OCI-LY1 (cell line): Measurements from ENCODE around the gene HFM1.

Experiments used
- CTCF ChIP-seq: fragments of 200-600 bp; sonication (generic), shearing (Covaris generic); IDR thresholded peaks from 2 replicates; pipeline ENCODE4 v1.5.1; 2017; ENCODE audit warnings: mild to moderate bottlenecking, antibody characterized with exemption, low read length, moderate library complexity, mixed read lengths
- EZH2 ChIP-seq: fragments of 200-600 bp; sonication (generic), shearing (Covaris generic); IDR thresholded peaks from 2 replicates; pipeline ENCODE4 v1.8.0; 2017; ENCODE audit warnings: borderline replicate concordance, mixed run types, mild to moderate bottlenecking, antibody characterized with exemption, low read length, moderate library complexity, mixed read lengths

- TF ChIP-seq CTCF (peak; percentile 63; the same call in 1 of the 2 replicates), EZH2 (no peak)
These were observed 2.6 kb downstream of the HFM1 start for GRCh38 chr1:91402023-91402422.
